GM19455 (cell line): ENCODE data around the gene NME9.

Source experiments
- ATAC-seq: cut with Tn5 transposase; IDR thresholded peaks from one replicate; pipeline ENCODE4 v1.9.1; 2021; ENCODE audit not compliant: unreplicated experiment

NME9 gene

GRCh38 chr3:138363322-138363721 lies 33.7 kb upstream of the NME9 start:
- ATAC-seq = no peak

GRCh38 chr3:138362538-138362937 lies 32.9 kb upstream of the NME9 start:
- no peak for ATAC-seq

GRCh38 chr3:138361561-138361971 lies 31.9 kb upstream of the NME9 start:
- no peak for ATAC-seq

- no peak for ATAC-seq
Observed at GRCh38 chr3:138360869-138361525, 31.3 kb upstream of the NME9 start.

- no peak for ATAC-seq
Observed at GRCh38 chr3:138359919-138360868, 30.5 kb upstream of the NME9 start.

GRCh38 chr3:138359148-138359918 lies 29.7 kb upstream of the NME9 start:
- ATAC-seq = no peak

- no peak for ATAC-seq
Observed at GRCh38 chr3:138356730-138357405, 27.2 kb upstream of the NME9 start.

- ATAC-seq = no peak
Observed at GRCh38 chr3:138355071-138355470, 25.4 kb upstream of the NME9 start.

GRCh38 chr3:138354376-138354775 lies 24.7 kb upstream of the NME9 start:
- ATAC-seq = no peak

GRCh38 chr3:138351916-138352550 lies 22.4 kb upstream of the NME9 start:
- ATAC-seq = no peak

GRCh38 chr3:138351151-138351550 lies 21.5 kb upstream of the NME9 start:
- no peak for ATAC-seq

GRCh38 chr3:138349926-138350665 lies 20.4 kb upstream of the NME9 start:
- ATAC-seq = no peak

GRCh38 chr3:138348754-138349739 lies 19.4 kb upstream of the NME9 start:
- no peak for ATAC-seq

GRCh38 chr3:138347960-138348753 lies 18.5 kb upstream of the NME9 start, which contains the start of gene MRAS:
Gene MRAS, plus strand, starts transcription at chr3:138348579. Its CDS starts 24,305 bp downstream, at chr3:138372884.
- ATAC-seq = no peak

GRCh38 chr3:138344754-138345153 lies 15.1 kb upstream of the NME9 start:
- no peak for ATAC-seq

- ATAC-seq = no peak
Observed at GRCh38 chr3:138340511-138340910, 10.9 kb upstream of the NME9 start.

- no peak for ATAC-seq
Observed at GRCh38 chr3:138338811-138339210, 9.2 kb upstream of the NME9 start.

- ATAC-seq = no peak
Observed at GRCh38 chr3:138338244-138338643, 8.6 kb upstream of the NME9 start.
